Superior temporal gyrus (tissue), 1 donor: Measurements from ENCODE around the gene SPAG16.
A peak's percentile ranks its signal among the peaks of the same experiment; 100 is the strongest.

Experiments used
- DNase-seq: peaks from one replicate; pipeline ENCODE4 v3.0.0-alpha.2; 2016; ENCODE audit errors: extremely low spot score

Gene SPAG16

DNA sequence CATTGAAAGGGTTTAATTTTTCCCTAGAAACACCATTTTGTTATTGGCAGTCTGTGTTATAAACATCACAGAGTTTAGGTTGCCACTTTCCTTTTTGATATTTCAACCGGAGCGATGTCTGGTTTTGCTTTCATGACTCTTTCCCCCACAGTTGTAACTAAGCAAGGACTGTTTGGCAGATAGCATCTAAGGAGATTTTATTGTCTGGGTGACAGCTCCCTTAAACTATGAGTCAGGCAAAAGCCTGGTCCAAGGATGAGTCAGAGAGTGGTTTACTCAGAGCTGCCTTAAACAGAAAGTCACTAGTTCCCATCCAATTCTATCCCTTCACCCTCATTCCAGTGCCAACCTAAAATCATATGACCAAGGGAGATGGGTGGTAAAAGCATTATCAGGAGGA is 785.0 kb downstream of the SPAG16 start:
- DNase-seq, result peak; percentile 73

DNA sequence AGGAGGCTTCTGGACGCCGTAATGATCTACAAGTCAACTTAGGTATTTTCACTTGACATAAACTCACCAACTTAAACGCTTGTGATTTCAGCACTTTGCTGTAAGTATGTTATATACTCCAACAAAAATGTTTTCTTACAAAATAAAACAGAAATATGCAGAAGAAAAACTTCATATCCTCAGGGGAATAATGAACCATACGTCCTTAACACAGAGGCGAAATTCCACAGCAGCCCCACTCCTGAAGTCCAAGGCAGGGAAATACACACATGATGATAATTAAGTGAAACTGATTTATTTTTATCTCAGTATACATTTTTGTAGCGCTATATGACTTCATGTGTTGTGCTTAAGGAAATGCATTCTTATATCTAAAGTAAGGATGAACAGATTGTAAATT is 791.2 kb downstream of the SPAG16 start:
- DNase-seq, result no peak

DNA sequence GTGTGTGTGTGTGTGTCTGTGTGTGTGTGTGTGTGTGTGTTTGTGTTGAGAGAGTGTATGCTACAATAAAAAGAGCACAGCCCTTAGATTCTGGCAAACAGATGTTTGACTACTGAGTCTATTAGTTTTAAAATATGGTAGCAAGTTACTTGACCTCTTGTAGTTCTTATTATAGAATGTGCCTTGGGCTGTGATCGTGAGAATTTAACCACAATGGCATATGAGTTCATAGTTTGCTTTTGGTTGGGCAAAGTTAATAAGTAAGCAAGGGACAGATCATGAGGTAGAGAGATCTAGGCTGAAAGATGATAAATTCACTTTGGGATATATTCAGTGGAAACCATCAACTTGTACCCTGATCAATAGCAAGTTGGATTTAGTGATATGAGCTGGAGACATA is 792.3 kb downstream of the SPAG16 start:
- no peak for DNase-seq

- DNase-seq, result no peak
These were observed 793.5 kb downstream of the SPAG16 start for GRCh38 chr2:214077727-214078126.

- DNase-seq, result no peak
These were observed 794.8 kb downstream of the SPAG16 start for GRCh38 chr2:214079032-214079431.

DNA sequence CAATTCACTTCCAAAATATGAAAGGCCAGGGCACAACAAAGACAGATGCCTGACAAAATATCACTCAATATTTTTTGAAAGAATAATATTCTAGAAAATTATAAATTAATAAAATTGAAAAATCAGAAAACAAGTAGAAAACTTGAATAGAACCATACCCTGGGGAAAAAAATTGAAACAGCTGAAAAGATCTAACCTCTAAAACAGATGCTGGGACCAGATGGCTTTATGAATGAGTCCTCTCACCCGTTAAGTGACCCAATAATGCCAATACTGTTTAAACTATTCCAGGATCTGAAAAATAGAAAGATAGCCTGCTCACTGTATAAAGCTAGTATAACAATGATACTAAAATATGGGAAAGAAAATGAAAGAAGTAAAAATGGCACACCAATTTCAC is 804.3 kb downstream of the SPAG16 start:
- DNase-seq, result no peak

- no peak for DNase-seq
These were observed 812.0 kb downstream of the SPAG16 start for GRCh38 chr2:214096208-214096715.

DNA sequence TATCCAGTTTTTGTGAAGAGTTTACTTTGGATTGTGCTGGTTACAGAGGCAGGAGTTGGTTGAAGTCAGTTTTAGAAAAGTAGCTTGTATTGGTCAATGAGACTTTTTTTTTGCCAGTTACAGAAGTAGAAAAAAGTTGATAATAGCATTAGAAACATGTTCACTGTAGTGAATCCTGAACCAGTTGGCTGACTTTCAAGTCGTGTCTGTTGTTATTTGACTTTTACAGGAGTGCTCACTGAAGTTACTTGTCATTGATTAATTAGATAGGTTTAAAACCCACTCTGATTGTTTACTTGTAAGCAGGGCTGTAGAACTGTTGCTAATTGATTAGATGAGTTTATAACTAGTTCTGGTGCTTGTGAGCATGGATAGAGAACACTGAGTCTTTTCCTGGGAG is 814.5 kb downstream of the SPAG16 start:
- DNase-seq, result no peak

DNA sequence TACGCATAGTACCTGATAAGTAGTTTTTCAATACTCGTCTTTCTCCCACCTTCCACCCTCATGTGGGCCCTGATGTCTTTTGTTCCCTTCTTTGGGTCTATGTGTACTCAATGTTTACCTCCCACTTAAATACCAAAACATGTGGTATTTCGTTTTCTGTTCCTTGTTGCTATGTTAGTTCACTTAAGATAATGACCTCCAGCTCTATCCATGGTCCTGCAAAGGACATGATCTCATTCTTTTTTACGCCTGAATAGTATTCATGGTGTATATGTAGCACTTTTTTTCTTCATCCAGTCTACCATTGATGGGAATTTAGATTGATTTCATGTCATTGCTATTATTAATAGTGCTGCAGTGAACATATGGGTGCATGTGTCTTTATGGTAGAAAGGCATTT is 816.2 kb downstream of the SPAG16 start:
- DNase-seq, result no peak

DNA sequence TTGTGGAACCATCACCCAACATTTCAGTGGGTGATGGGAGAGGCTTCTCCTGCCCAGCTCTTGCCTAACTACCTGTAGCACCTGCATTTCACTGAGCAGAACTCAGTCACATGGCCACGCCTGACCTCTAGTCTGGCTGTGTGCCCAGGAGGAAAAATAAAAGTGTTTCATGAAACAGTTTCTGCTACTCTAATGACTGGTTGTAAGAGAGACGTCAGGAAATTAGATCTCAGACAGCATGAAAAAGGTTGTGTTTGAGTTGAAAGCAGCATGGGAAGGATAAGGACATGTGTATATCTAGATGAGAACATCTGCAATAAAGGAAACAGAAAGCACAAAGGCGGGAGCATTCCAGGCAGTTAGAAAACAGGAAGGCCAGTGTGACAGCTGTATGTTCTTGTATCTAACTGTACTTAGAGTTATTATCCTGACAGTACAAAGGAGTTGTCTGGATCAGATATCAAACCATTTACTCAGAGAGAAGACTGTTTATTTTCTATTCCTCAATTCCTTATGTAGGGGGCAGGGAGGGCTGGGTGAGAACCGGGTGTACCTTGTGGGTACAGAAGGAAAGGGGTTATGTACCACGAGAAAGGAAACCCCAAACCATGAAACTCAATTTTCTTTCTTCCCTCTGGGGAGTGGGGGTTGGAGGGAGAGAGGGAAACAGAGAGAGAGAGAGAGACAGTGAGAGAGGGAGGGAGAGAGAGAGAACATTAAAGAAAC is 819.2 kb downstream of the SPAG16 start:
- no peak for DNase-seq

GRCh38 chr2:214104219-214104618 is 820.0 kb downstream of the SPAG16 start:
- no peak for DNase-seq

- DNase-seq, result no peak
These were observed 820.7 kb downstream of the SPAG16 start for GRCh38 chr2:214104967-214105366.

DNA sequence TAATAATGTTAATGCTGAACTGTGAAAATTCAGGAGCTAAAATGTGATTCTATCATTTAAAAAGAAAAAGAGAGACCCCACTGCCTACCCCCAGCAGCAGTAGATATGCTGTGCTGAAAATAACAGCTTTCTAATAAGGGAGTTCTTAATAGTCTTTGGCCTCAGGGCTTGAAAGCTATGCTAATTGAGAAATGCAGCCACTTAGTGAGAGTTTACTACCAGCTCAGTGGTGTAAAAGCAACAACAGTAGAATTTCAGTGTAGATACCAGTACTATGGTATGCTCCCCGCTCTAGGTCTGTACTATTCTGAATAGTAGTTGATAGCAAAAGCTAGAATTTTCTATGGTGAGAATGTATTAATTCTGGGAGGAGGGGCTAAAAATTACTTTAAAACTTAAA is 823.5 kb downstream of the SPAG16 start:
- no peak for DNase-seq

DNA sequence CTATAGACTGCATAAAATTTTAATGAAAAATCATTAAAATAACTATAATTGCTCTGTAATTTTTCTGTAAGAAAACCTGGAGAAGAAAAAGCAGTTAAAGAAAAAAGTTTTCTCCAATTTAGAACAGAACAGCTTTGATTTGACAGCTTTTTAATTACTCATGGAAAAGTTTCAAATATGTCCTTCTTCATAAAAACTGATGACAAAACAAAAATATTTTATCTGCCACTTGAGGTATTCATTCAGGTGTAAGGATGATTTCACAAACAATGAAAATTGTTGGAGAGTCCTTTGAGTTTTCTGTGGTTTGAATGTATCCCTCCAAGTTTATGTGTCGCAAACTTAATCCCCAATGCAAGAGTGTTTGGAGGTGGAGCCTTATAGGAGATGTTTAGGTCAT is 824.3 kb downstream of the SPAG16 start:
- DNase-seq, result no peak

DNA sequence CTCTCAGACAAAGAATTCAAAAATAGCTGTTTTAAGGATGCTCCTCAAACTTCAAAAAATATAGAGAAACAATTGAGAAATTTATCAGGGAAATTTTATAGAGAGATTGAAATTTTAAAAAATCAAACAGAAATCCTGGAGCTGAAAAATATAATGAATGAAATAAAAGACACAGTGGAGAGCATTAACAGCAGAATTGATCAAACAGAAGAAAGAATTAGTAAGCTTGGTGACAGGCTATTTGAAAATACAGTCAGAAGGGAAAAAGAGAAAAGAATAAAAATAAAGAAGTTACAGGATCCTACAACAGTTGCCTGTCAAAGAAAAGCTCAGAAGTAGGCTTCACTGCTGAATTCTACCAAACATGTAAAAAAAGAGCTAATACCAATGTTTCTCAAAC is 832.8 kb downstream of the SPAG16 start:
- no peak for DNase-seq

- no peak for DNase-seq
These were observed 841.9 kb downstream of the SPAG16 start for GRCh38 chr2:214126135-214126534.

DNA sequence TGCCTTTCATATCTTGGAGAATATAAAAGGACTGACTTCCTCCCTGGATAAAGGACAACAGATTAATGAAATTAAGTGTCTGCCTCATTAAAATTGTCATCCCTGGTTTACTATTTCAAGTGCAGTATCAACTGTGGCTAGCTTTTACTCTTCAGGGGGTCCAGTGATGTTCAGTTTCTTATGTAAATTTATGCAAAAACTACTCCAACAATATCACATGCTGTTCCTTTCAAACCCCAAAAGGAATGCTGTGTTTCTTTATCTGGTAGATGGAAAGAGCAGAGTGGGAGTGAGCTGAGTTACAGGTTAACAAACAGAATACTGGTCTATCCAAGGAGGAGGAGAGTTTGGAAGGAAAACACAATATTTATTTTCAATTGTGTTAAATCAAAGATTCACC is 842.9 kb downstream of the SPAG16 start:
- DNase-seq, result no peak

GRCh38 chr2:214127571-214127970 is 843.3 kb downstream of the SPAG16 start:
- no peak for DNase-seq

DNA sequence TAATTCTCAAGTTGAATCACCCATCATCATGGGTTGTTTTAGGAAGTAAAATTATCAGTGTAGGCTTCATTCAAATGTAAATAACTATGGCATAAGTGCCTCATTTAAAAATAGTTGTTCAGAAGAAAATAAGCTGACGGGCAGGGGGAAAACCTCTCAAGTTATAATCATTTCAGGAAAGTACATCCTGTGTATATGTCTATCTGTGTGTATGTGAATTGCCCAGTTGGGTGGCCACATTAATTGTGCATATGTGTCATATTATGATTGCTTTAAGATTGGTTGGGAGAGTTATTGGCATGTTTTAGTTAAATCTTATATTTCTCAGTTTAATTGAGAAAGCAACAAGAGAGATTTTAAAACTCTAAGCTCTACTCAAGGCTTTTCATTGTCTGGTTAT is 843.8 kb downstream of the SPAG16 start:
- no peak for DNase-seq

DNA sequence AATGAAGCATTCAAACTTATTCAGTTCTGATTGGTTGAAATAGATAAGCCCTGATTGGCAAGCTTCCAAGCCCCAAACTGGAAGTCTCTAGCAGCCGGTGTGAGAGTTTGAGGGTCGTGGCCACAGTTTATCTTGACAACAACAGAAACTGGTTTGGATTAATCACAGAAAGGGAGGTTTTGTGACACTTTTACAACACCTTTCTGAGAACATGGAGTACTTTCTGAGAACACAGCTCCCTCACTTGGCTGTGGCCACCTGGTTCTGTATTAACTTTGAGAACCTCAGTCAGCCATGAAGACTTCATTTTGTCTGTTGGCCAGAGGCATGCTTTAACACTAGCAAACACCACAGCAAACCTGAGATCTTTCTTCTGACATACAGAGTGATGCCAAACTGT is 845.9 kb downstream of the SPAG16 start:
- no peak for DNase-seq

DNA sequence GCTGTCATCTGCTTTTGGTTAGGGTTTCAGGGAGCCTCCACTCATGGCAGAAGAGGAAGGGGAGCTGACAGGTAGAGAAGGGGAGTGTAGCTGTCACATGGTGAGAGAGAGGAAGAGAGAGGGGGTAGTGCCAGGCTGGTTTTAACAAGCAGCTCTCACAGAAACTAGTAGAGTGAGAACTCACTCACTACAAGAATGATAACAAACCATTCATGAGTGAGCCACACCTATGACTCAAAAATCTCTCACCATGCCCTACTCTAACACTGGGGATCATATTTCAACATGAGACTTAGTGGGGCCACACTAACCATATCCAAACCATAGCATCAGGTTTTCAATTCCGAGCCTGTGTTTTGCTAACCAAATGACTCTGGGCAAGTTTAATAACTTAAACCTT is 851.7 kb downstream of the SPAG16 start:
- no peak for DNase-seq

GRCh38 chr2:214138779-214139178 is 854.5 kb downstream of the SPAG16 start:
- DNase-seq, result no peak

DNA sequence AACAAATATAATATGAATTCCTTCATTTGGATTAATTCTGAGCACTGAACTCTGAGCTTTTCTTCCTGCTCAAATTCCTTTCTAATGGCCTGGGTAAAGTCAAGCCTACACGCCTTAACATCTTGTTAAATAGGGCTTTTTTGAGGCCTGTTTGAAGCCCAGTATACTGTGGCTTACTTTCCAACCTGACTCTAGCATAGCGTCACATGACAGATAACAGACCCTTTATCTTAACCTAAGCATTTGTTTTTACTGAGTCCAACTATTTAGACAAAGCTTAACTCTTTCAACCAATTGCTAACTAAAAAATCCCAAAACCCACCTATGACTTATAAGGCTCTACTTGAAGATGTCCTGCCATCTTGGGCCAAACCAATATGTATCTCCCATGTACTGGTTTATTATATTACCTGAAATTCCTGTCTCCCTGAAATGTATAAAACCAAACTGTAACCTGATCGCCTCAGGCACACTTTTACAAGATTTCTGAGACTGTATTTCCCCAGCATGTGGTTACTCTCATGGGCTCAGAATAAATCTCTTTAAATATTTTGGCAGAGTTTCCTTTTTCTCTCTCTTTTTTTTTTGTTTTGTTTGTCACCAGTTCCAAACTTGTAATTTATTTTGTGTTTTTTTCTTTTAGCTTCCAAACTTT is 855.5 kb downstream of the SPAG16 start:
- no peak for DNase-seq

DNA sequence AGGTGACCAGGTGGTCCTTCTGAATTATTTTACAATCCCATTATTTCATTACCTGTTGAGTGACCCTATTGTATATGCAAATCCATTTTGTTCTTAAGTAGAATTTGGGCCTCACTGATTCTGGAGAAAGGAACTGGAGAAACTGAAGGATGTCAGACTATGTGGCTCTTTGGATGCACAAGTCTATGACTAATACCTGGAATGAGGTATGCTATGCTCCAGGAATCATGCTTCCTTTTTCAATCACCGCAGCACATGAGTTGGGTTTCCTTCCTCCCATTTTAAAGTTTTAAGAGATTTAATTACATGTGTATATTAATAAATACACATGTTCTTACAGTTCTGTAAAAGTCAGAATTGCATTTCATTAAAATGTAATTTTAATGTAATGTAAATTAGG is 872.7 kb downstream of the SPAG16 start:
- no peak for DNase-seq
